ENCODE measurements around the gene MIB2. TPM values are rescaled to one million over a fixed set of nuclear protein-coding genes. Genes with fewer than 3 reads are reported as not detected.
A peak's percentile ranks its signal among the peaks of the same experiment; 100 is the strongest.

The MIB2 gene
- total RNA-seq (100 to 1,000 TPM in 2 of 9 donors, 10 to 100 TPM in 7; 25.5 to 158 (median 85.3) TPM), polyA plus RNA-seq (100 to 1,000 TPM in 2 of 3 donors, 1 to 10 TPM in 1; 1.3 to 608 (median 224) TPM)
- long read RNA-seq, donor 1, partial matches to known transcripts: 0 of 4 reads
- long read RNA-seq, donor 1, other reads (novel, unspliced or antisense): 0 of 4 reads
- long read RNA-seq, donor 2, partial matches to known transcripts: 0 of 1 reads
- long read RNA-seq, donor 2, other reads (novel, unspliced or antisense): 0 of 1 reads
- long read RNA-seq, donor 3, partial matches to known transcripts: 0 of 1 reads
- long read RNA-seq, donor 3, other reads (novel, unspliced or antisense): 0 of 1 reads
- long read RNA-seq, donor 4, partial matches to known transcripts: 6 of 9 reads
- long read RNA-seq, donor 4, other reads (novel, unspliced or antisense): 2 of 9 reads
- long read RNA-seq, donor 5, transcript MIB2-201 (20 exons, 3,290 nt): major isoform, 41 of 220 reads
- long read RNA-seq, donor 5, transcript MIB2-214 (20 exons, 3,034 nt): minor isoform, 5 of 220 reads
- long read RNA-seq, donor 5, transcript MIB2-219 (20 exons, 3,305 nt): minor isoform, 11 of 220 reads
- long read RNA-seq, donor 5, partial matches to known transcripts: 38 of 220 reads
- long read RNA-seq, donor 5, other reads (novel, unspliced or antisense): 120 of 220 reads
- long read RNA-seq, donor 6, partial matches to known transcripts: 12 of 14 reads
- long read RNA-seq, donor 6, other reads (novel, unspliced or antisense): 2 of 14 reads
- long read RNA-seq, donor 7, partial matches to known transcripts: 0 of 1 reads
- long read RNA-seq, donor 7, other reads (novel, unspliced or antisense): 0 of 1 reads
- long read RNA-seq, donor 8, partial matches to known transcripts: 0 of 1 reads
- long read RNA-seq, donor 8, other reads (novel, unspliced or antisense): 0 of 1 reads
- long read RNA-seq, donor 9, partial matches to known transcripts: 0 of 1 reads
- long read RNA-seq, donor 9, other reads (novel, unspliced or antisense): 0 of 1 reads
- long read RNA-seq, donor 10: 0 reads

DNA sequence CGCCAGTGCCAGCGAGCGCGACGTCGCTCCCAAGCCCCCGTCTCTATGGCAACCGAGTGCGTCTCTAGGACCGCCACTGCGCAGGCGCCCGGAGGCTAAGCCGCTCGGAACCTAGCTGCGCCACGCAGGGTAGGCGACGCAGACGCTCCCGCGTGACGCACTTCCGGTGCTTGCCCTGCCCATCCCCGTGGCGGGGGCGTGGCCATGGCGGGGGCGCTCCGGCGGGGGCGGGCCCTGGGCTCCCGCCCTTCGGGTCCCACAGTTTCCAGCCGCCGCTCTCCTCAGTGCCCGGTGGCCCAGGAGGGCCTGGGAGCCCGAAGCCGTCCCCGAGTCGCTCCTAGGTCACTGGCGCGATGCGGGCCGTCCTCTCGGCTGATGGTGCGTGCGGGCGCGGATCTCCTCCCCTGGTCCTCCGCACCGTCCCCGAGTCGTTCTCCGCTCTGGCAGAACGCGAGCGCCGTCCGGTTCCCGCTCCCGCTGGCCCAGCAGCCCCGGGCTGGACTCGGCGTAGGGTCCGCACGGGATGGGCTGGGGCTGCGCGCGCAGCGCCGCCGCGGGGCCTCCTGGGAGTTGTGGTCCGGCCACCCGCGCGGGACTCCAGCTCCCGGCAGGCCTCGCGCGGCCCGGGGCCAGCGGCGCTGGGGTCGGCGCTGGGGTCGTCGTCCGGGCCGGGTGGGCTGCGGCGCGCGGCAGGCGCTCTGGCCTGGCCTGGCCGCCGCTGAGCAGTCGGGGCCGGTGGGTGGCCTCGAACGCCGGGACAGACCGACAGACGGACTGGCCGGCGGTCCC, at the start of gene MIB2:
TSS of gene MIB2 (plus strand) at position 245 of the 789 bp plus-strand sequence. CDS start 7,953 bp downstream, outside the sequence.
- intact Hi-C loops (cut with DNase I): no loop called here
- no peaks in the 10 kb centered on the region for H3K9me3 ChIP-seq (replicated peaks in 1 of 3)
- peak; percentile 55 to 84 for TF ChIP-seq POLR2A (IDR thresholded peaks at IDR 0.05)
- TF ChIP-seq, protein P1, sequence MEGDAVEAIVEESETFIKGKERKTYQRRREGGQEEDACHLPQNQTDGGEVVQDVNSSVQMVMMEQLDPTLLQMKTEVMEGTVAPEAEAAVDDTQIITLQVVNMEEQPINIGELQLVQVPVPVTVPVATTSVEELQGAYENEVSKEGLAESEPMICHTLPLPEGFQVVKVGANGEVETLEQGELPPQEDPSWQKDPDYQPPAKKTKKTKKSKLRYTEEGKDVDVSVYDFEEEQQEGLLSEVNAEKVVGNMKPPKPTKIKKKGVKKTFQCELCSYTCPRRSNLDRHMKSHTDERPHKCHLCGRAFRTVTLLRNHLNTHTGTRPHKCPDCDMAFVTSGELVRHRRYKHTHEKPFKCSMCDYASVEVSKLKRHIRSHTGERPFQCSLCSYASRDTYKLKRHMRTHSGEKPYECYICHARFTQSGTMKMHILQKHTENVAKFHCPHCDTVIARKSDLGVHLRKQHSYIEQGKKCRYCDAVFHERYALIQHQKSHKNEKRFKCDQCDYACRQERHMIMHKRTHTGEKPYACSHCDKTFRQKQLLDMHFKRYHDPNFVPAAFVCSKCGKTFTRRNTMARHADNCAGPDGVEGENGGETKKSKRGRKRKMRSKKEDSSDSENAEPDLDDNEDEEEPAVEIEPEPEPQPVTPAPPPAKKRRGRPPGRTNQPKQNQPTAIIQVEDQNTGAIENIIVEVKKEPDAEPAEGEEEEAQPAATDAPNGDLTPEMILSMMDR (IDR thresholded peaks at IDR 0.05): peak in 2 of 6 experiments; percentile 10 to 27
- 0 to 1% (median 0%) methylated on average over 13 to 107 of the region's 107 CpGs; no CpG with 5 or more reads in 1 of the 4 donors for WGBS, 4 donors
- no peaks in the 10 kb centered on the region for H3K27me3 ChIP-seq
- peaks cover 0 to 8% of the 10 kb centered on the region in 2 donors for H3K36me3 ChIP-seq (replicated peaks in 1 of 2)
- H3K4me3 ChIP-seq: peak within 1 kb of the TSS; percentile 52 to 100 (median 72)
- peak within 1 kb of the TSS; percentile 99 to 100 (median 100) for H3K27ac ChIP-seq
- peaks cover 23 to 42% of the 10 kb centered on the region in 2 donors for H3K4me1 ChIP-seq (replicated peaks in 1 of 2)
- DNase-seq: peak; percentile 96 to 98 (median 98)

DNA sequence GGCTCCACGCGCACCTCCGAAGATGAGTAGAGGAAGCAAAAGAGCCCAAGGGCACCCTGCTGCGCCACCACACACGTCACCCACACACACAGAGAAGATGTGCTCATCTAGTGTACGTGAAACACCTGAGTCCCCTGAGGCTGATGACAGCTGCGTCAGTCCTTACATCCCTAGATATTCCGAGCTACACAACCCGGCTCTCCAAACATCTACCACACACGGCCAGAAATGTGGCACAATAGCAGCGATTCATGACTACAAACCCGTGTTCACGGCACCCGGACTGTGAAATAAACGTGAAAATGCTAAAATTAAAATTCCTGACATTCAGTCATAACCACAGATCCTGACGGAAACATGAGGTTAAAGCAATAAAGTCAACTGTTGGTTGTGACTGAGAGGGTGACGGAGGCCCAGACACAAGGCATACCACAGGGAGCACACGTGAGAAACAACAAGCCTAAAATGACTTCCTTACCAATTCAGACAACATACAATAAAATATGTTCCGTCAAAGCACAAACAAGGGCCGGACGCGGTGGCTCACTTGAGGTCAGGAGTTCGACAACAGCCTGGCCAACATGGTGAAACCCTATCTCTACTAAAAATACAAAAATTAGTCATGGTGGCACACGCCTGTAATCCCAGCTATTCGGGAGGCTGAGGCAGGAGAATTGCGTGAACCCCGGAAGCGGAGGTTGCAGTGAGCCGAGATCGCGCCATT, 48.0 kb upstream of the MIB2 start:
- H3K4me1 ChIP-seq (replicated peaks in 1 of 2): peaks cover 0 to 43% of the 10 kb centered on the region in 2 donors
- H3K4me3 ChIP-seq: no peak overlapping the region
- H3K27ac ChIP-seq: no peak overlapping the region
- WGBS, 4 donors: 82 to 89% (median 84%) methylated on average over 29 to 31 of the region's 31 CpGs
- no peaks in the 10 kb centered on the region for H3K9me3 ChIP-seq (replicated peaks in 1 of 3)
- no peak for DNase-seq
- intact Hi-C loops (cut with DNase I): no loop called here
- no peaks in the 10 kb centered on the region for H3K27me3 ChIP-seq
- no peak for TF ChIP-seq POLR2A (IDR thresholded peaks at IDR 0.05)
- TF ChIP-seq, protein P1 (IDR thresholded peaks at IDR 0.05): no peak
- H3K36me3 ChIP-seq (replicated peaks in 1 of 2): peaks cover 0 to 46% of the 10 kb centered on the region in 2 donors

DNA sequence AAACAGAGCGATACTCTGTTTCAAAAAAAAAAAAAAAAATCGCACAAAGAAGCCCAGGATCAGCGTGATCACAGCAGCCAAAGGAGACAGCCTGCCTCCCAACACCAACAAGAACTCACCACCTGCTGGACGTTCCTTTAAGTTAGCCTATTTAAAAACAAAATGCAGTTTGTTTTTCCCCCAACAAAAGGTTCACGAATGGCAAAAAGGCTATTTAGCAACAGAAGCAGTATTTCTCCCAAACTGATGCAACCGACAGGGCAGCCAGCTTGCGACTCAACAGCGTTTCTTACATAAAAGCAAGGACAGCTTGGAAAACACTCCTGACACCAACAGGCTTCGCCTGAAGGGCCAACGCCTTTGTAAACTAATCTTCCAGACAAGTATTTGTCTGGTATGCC, 47.4 kb upstream of the MIB2 start:
- peak in 1 of 7 donors; percentile 43 for DNase-seq
- H3K27me3 ChIP-seq: no peaks in the 10 kb centered on the region
- intact Hi-C loops (cut with DNase I): no loop called here
- H3K9me3 ChIP-seq (replicated peaks in 1 of 3): no peaks in the 10 kb centered on the region
- no peak for TF ChIP-seq POLR2A (IDR thresholded peaks at IDR 0.05)
- TF ChIP-seq, protein P1 (IDR thresholded peaks at IDR 0.05): no peak
- H3K36me3 ChIP-seq (replicated peaks in 1 of 2): peaks cover 0 to 40% of the 10 kb centered on the region in 2 donors
- H3K4me1 ChIP-seq (replicated peaks in 1 of 2): peaks cover 0 to 44% of the 10 kb centered on the region in 2 donors
- peak overlapping the region in 2 of 5 donors; percentile 43 to 45 for H3K27ac ChIP-seq
- H3K4me3 ChIP-seq: no peak overlapping the region
- WGBS, 4 donors: 61 to 68% (median 66%) methylated on average over 10 of the region's 10 CpGs
